GM21619 (cell line): ENCODE results near the gene RYR1.
"Not testable (repeated sequence)": the region's sequence is repeated elsewhere in the genome, so short reads cannot be mapped to it uniquely, and the experiment has no call there.

ENCODE experiments used
- ATAC-seq: cut with Tn5 transposase; IDR thresholded peaks from one replicate; pipeline ENCODE4 v1.9.1; 2021; ENCODE audit not compliant: unreplicated experiment

RYR1 gene

DNA sequence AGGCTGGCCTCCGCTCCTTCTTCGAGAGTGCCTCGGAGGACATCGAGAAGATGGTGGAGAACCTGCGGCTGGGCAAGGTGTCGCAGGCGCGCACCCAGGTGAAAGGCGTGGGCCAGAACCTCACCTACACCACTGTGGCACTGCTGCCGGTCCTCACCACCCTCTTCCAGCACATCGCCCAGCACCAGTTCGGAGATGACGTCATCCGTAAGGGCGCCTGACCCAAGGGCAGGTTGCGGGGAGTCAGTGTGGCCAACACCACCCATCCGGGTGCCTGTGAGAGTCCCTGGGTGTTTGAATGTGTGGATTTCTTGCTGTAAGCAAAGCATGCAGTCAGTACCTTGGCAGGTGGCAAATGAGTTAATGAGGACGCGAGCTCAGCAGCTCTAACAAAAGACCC lies 78.8 kb downstream of the RYR1 start:
- ATAC-seq, result no peak

DNA sequence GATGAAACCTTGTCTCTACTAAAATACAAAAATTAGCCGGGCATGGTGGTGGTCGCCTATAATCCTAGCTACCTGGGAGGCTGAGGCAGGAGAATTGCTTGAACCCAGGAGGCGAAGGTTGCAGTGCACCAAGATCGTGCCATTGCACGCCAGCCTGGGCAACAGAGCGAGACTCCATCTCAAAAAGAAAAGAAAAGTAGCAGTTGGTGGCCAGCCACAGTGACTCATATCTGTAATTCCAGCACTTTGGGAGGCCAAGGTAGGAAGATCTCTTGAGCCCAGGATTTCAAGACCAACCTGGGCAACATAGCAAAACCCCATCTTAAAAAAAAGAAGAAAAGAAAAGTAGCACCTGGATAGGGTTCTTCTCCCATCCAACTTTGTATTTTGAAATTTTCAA lies 79.7 kb downstream of the RYR1 start:
- not testable (repeated sequence) for ATAC-seq

DNA sequence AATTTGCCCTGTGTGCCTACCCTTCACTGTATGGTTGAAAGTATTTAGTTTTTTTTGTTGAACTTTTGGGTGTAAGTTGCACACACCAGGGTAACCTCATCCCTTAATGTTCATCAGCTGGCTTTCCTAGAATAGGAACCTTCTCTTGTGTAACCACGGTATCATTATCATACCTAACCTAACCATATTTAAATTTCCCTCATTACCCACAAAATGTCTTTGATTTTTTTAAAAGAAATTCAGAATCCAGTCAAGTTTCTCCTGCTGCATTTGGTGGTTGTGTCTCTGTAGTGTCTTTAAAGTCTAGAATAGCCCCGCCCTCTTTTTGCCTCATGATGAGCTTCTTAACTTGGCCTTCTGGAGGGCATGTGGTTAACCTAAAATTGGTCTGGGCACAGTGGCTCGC lies 80.3 kb downstream of the RYR1 start:
- no peak for ATAC-seq

DNA sequence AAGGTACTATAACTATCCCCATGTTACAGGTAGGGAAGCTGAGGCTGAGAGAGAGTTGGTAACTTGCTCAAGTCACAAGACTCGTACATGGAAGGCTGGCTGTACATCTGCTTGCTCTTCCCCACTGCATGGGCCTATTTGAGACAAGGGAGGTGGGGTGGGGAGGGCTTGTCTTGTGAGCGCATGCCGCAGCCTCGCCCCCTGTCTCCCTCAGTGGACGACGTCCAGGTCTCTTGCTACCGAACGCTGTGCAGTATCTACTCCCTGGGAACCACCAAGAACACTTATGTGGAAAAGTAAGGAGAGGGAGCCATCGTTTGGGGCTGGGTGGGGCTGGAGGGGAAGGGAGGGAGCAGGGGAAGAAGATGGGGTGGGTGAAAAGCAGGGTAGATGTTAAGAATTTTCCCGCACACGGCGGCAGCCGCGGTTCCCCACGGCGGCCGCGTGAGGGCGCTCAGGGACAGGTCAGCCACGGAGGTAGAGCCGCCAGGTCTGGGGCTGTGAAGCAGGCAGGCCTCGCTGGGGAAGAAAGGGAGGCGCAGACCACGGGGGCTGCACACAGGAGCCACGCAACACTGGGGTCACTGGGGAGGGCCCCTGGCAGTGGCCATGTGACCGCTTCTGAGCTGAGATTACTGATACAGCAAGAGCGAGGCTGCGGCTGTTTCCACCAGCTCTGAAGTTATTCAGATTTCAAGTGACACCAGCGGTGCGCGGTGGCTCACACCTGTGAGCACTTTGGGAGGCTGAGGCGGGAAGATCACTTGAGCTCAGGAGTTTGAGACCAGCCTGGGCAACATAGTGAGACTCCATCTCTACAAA lies 81.5 kb downstream of the RYR1 start:
- ATAC-seq, result no peak

DNA sequence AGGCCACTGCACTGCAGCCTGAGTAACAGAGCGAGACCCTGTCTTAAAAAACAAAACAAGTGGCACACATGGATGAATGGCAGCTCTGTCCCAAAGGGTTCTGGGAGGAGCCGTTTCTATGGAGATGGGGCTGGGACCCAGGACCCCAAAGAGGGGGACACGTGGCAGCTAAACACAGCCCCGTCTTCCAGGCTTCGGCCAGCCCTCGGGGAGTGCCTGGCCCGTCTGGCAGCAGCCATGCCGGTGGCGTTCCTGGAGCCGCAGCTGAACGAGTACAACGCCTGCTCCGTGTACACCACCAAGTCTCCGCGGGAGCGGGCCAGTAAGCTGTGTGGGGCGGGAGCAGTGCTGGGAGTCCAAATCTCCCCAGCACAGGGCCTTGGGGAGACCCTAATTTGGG lies 82.4 kb downstream of the RYR1 start:
- no peak for ATAC-seq

DNA sequence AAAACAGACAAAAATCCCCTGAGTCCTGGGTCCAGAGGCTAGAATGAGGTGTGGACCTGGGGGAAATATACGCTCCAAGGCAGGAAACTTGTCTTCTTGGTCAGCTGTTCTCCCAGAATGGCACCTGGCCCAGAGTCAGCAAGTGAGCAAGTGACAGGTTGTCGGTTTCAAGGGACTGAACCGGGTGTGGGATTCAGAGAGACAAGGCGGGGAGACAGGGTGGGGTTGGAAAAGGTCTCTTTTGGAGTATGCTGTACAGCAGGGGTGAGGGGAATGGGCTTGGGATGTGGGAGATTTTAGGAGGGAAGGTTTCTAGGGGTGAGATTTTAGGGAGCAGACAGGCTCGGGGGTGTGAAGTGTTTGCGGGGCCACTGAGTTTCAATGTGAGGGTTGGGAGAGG lies 83.3 kb downstream of the RYR1 start:
- no peak for ATAC-seq

DNA sequence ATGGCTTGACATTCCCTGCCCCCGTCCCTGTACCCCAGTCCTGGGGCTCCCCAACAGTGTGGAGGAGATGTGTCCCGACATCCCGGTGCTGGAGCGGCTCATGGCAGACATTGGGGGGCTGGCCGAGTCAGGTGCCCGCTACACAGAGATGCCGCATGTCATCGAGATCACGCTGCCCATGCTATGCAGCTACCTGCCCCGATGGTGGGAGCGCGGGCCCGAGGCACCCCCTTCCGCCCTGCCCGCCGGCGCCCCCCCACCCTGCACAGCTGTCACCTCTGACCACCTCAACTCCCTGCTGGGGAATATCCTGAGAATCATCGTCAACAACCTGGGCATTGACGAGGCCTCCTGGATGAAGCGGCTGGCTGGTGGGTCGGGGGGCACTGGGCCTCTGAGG lies 83.8 kb downstream of the RYR1 start:
- no peak for ATAC-seq

DNA sequence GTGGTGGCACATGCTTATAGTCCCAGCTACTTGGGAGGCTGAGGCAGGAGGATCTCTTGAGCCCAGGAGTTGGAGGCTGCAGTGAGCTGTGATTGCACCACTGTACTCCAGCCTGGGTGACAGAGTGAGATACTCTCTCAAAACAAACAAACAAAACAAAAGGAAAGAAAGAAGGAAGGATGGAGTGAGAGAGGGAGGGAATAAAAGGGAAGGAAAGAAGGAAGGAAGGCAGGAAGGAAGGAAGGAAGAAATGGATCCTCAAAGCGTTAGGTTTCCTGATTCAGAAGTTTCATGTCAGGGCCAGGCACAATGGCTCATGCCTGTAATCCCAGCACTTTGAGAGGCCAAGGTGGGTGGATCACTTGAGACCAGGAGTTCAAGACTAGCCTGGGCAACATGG lies 84.5 kb downstream of the RYR1 start:
- not testable (repeated sequence) for ATAC-seq

DNA sequence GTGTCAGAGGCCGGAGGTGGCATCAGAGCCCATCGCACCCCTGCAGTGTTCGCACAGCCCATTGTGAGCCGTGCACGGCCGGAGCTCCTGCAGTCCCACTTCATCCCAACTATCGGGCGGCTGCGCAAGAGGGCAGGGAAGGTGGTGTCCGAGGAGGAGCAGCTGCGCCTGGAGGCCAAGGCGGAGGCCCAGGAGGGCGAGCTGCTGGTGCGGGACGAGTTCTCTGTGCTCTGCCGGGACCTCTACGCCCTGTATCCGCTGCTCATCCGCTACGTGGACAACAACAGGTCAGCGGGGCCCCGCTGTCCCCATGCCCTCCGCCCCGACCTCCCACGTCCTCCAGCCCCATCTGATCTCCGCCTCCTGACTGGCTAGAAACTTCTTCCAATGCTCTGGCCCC lies 85.7 kb downstream of the RYR1 start:
- ATAC-seq, result no peak

DNA sequence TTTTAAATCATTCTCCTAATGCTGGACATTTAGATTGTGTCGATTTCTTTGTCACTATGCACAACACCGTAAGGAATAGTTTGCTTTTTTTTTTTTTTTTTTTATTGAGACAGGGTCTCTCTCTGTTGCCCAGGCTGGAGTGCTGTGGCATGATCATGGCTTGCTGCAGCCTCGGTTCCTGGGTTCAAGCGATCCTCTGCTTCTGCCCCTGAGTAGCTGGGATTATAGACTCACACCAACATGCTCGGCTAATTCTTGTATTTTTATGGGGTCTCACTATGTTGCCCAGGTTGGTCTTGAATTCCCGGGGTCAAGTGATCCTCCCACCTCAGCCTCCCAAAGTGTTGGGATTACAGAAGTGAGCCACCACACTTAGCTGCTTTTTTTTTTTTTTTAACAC lies 86.5 kb downstream of the RYR1 start:
- ATAC-seq, result no peak

DNA sequence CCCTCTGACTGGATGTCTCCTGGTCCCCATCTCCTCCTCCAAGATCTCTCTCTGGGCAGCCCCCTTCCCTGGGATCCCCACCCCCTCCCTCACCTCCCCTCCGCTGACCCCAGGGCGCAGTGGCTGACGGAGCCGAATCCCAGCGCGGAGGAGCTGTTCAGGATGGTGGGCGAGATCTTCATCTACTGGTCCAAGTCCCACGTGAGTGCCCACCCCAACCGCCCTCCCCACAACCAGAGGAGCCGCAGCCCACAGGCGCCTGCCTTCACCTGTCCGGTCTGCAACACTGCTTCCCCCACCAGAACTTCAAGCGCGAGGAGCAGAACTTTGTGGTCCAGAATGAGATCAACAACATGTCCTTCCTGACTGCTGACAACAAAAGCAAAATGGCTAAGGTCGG lies 89.4 kb downstream of the RYR1 start:
- ATAC-seq, result no peak

DNA sequence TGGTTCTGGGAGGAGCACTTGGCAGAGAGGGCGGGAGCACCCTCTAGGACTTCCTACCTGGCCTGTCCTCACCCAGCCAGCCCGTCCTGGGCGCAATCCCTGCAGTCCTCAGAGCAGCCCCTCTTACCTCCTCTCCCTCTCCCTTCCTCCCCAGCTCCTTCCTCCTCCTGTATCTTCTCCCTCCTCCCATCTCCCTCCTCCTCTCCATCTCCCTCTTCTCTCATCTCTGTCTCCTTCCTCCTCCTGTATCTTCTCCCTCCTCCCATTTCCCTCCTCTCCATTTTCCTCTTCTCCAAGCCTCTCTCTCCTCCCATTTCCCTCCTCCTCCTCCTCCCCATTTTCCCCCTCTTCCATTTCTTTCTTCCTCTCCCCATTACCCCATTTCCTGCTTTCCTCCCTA lies 89.8 kb downstream of the RYR1 start:
- no peak for ATAC-seq

DNA sequence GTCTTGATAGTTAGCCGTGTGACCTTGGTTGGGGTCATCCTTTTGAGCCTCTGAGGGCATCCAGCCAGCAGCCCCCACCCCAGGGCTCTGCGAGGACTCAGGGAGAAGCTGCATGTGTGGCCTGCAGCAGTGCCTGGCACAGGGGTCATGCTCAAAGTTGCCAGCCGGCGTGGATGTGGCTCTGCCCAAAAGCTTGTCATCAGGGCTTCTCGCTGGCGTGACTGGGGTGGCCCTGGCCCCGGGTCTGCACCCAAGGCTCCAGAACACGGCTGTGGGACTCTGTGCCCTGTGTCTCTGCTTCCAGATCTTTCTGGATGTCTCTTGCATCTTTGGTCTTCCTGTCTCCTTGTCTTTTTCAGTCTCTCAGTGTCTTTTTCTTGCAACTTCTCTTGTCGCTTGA lies 90.9 kb downstream of the RYR1 start:
- no peak for ATAC-seq

DNA sequence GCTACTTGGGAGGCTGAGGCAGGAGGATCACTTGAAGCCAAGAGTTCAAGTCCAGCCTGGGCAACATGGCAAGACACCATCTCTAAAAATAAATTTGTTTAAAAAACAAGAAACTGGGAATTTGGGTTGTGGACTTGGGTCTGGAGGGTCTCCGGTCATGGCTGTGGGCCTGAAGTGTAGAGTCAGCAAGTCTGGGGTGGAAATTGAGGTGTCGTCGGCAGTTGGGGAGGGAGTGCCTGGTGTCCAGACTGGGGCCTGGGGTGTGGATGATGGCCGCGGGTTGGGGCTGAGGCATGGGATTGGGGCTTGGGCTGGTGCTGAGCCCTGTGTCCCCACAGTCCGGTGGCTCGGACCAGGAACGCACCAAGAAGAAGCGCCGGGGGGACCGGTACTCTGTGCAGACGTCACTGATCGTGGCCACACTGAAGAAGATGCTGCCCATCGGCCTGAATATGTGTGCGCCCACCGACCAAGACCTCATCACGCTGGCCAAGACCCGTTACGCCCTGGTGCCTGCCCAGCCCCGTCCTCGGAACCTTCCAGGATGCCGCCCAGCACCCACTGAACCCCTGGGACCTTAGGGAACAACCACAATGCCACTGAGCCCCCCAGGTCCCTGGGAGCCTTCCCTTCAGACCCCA lies 91.6 kb downstream of the RYR1 start:
- no peak for ATAC-seq

DNA sequence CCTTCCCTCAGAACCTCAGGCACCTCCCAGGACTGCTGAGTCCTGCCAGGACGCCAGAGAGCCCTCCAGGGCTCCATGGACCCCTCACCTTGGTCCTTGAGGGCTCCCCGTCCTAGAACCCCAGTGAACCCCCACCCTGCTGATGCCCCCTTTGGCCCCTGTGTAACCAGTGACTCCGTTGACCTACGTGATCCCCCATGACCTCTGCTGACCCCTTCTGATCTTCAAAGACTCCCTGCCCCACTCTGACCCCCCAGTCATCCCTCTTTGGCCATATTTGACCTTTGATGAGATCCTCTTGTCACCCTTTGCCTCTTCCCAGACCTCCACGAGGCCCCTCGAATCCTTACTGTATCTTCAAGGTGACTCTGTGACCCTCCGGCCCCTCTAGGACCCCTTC lies 92.9 kb downstream of the RYR1 start:
- no peak for ATAC-seq

DNA sequence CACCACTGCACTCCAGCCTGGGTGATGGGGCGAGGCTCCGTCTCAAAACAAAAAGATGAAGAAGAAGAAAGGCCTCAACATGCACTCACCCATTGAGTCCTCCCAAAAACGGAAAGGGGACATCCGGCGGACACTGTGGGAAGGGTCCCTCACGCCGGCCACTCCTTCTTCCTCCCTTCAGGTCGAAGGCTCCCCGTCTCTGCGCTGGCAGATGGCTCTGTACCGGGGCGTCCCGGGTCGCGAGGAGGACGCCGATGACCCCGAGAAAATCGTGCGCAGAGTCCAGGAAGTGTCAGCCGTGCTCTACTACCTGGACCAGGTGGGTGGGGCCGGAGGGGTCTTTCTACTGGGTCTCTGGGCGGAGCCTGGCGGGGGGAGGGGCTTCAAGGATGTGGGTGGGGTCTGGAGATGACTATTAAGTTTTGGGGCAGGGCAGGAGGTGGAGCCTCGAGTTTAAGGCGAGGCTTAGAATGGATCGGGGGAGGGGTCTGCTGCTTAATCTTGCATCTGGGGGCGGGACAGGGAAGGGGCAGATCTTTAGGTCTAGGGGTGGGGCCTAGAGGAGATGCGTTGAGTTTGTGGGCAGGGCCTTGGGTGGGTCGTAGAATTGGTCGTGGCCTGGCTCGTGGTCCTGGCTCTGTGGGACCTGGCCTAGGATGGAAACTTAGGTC lies 94.1 kb downstream of the RYR1 start:
- no peak for ATAC-seq

DNA sequence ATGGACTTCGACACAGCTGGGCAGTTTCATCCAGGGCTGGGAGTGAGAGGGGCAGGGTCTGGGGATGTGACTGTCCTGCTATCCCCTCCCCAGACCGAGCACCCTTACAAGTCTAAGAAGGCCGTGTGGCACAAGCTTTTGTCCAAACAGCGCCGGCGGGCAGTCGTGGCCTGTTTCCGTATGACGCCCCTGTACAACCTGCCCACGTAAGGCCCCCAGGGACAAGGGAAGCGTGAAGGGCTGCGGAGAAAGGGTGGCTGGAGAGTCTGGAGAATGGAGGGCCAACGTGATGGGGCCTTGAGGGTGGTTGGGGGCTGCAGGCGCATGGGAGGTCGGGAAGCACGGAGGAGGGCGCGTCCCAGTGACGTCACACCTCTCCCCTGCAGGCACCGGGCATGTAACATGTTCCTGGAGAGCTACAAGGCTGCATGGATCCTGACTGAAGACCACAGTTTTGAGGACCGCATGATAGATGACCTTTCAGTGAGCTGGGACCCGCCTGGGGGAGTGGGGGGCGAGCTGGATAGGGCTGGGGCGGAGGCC lies 94.8 kb downstream of the RYR1 start:
- no peak for ATAC-seq

DNA sequence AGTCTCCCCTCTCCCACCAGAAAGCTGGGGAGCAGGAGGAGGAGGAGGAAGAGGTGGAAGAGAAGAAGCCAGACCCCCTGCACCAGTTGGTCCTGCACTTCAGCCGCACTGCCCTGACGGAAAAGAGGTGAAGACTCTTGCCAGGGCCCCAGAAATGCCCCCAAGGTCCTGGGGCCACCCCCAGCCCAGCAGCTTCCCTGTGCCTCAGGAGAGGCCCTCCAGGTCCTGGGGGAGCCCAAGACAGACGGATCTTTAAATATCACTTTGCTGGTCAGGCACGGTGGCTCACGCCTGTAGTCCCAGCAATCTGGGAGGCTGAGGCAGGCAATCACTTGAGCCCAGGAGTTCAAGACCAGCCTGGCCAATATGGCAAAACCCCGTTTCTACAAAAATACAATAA lies 95.4 kb downstream of the RYR1 start:
- ATAC-seq, result no peak

DNA sequence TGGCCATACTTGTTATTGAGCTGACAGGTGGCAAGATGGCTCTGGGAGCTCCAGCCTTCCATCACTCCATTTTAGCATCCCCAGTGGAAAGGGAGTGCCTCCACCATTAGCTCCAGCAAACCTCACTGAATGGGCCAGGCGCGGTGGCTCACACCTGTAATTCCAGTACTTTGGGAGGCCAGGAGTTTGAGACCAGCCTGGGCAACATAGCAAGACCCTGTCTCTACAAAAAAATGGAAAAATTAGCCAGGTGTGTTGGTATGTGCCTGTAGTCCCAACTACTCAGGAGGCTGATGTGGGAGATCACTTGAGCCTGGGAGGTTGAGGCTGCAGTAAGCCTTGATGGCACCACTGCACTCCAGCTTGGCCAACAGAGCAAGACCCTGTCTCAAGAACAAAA lies 98.0 kb downstream of the RYR1 start:
- no peak for ATAC-seq

DNA sequence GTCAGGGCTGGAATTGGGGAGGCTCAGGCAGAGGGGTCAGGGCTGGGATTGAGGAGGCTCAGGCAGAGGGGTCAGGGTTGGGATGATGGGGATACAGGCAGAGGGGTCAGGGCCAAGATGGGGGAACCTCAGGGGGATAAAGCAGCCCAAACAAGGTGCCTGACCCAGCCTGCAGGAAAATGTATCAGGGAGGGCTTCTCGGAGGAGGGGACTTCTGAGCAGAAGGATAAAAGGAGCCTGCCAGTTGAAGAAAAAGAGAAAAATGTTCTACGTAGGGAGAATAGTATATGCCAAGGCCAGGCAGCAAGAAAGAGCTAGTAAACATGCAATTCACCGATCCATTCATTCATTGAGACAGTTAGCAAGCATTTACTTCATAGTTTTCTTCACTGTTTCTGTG lies 99.4 kb downstream of the RYR1 start:
- no peak for ATAC-seq

DNA sequence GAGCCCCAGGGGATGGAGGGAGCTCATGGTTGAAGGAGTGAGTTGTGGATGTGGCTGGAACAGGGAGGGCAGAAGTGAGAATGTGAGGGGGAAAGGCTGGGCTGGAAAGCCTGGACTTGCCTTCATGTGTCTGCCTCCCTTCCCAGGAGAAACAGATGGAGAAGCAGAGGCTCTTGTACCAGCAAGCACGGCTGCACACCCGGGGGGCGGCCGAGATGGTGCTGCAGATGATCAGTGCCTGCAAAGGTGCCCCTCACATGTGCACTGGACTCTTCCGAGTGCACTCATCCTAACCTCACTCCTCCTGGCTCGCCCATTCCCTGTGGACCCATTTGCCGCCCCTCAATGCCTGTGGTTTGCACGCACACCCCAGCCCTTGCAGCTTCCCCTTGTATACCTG lies 101.1 kb downstream of the RYR1 start:
- ATAC-seq, result no peak

DNA sequence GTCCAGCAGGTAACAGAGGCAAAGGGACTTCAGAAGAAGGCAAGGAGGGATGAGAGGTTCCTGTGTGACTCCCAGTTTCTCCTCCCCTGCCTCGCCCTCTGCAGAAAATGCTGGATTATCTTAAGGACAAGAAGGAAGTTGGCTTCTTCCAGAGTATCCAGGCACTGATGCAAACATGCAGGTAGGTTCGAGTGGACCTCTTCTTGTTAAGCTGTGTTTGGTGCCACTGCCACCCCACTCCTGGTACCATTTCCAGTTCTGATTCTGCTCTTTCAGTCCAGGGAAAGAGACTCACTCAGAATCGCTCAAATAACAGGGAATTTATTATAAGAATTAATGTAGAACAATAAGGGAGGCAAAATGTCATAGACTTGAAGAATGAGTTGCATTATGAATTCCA lies 101.7 kb downstream of the RYR1 start:
- no peak for ATAC-seq
